HG02798 (cell line): ENCODE results near the gene EIF1AX.
"Not testable (repeated sequence)": the region's sequence is repeated elsewhere in the genome, so short reads cannot be mapped to it uniquely, and the experiment has no call there.

Source experiments
- ATAC-seq: cut with Tn5 transposase; IDR thresholded peaks from one replicate; pipeline ENCODE4 v1.9.1; 2021; ENCODE audit warnings: mild to moderate bottlenecking; ENCODE audit not compliant: unreplicated experiment, poor library complexity

EIF1AX gene

GRCh38 chrX:20128670-20129069 lies 13.0 kb downstream of the EIF1AX start:
- ATAC-seq = no peak

- not testable (repeated sequence) for ATAC-seq
These were observed 14.2 kb downstream of the EIF1AX start for GRCh38 chrX:20127440-20127839.

- not testable (repeated sequence) for ATAC-seq
These were observed 14.8 kb downstream of the EIF1AX start for GRCh38 chrX:20126833-20127232.

- ATAC-seq = no peak
These were observed 16.7 kb downstream of the EIF1AX start for GRCh38 chrX:20124964-20125363.

- no peak for ATAC-seq
These were observed 23.4 kb downstream of the EIF1AX start for GRCh38 chrX:20118065-20118824.

GRCh38 chrX:20116577-20117240 lies 24.9 kb downstream of the EIF1AX start, which contains the start of gene MAP7D2:
Gene MAP7D2, minus strand, starts transcription at chrX:20116907. Its CDS starts 28 bp downstream, at chrX:20116879.
- no peak for ATAC-seq

- no peak for ATAC-seq
These were observed 25.5 kb downstream of the EIF1AX start for GRCh38 chrX:20116087-20116576.

- ATAC-seq = no peak
These were observed 29.4 kb downstream of the EIF1AX start for GRCh38 chrX:20112022-20112774.

- ATAC-seq = no peak
These were observed 30.4 kb downstream of the EIF1AX start for GRCh38 chrX:20111271-20111670.

GRCh38 chrX:20101934-20102581 lies 39.6 kb downstream of the EIF1AX start:
- no peak for ATAC-seq

- no peak for ATAC-seq
These were observed 50.1 kb downstream of the EIF1AX start for GRCh38 chrX:20091499-20091898.

- no peak for ATAC-seq
These were observed 51.8 kb downstream of the EIF1AX start for GRCh38 chrX:20089845-20090244.

GRCh38 chrX:20080277-20080676 lies 61.4 kb downstream of the EIF1AX start:
- ATAC-seq = no peak
